HCT116 (cell line): ENCODE results near the gene UMAD1.

ENCODE experiments used
- EZH2 ChIP-seq: fragments of 200-600 bp; sonication (generic); IDR thresholded peaks from 2 replicates; pipeline ENCODE4 v1.6.1; 2017; ENCODE audit warnings: antibody characterized with exemption, mixed run types
- EZH2phosphoT487 ChIP-seq: fragments of 200-600 bp; IDR thresholded peaks from 2 replicates; pipeline ENCODE4 v1.6.1; 2018; ENCODE audit warnings: antibody characterized with exemption, borderline replicate concordance
- FOSL1 ChIP-seq: IDR thresholded peaks from 2 replicates; pipeline ENCODE4 v1.6.1; 2012; ENCODE audit warnings: low read depth
- JUND ChIP-seq: IDR thresholded peaks from 2 replicates; pipeline ENCODE4 v1.6.1; 2012
- POLR2A ChIP-seq: IDR thresholded peaks from 2 replicates; pipeline ENCODE4 v1.7.0; 2011; ENCODE audit warnings: borderline replicate concordance; ENCODE audit not compliant: insufficient read depth, insufficient read length; ENCODE audit errors: extremely low read depth
- POLR2AphosphoS5 ChIP-seq: IDR thresholded peaks from 2 replicates; pipeline ENCODE4 v1.6.1; 2011; ENCODE audit warnings: mild to moderate bottlenecking, low read depth, low read length, moderate library complexity
- RAD21 ChIP-seq: IDR thresholded peaks from 2 replicates; pipeline ENCODE4 v1.6.1; 2012; ENCODE audit warnings: low read depth, mild to moderate bottlenecking
- TCF7L2 ChIP-seq: IDR thresholded peaks from 2 replicates; pipeline ENCODE4 v1.7.0; 2011; ENCODE audit warnings: borderline replicate concordance, inconsistent platforms; ENCODE audit not compliant: insufficient read depth, insufficient read length; ENCODE audit errors: extremely low read depth
- YY1 ChIP-seq: IDR thresholded peaks from 2 replicates; pipeline ENCODE4 v1.6.1; 2011; ENCODE audit warnings: low read length, low read depth, moderate library complexity, mild to moderate bottlenecking; ENCODE audit not compliant: insufficient replicate concordance; ENCODE audit errors: extremely low read depth
- TF ChIP-seq, protein P1 (sequence below), 3 experiments: fragments of 200-600 bp in 1 of 3; sonication (generic) in 1 of 3; IDR thresholded peaks in 2 of 3; conservative IDR thresholded peaks in 1 of 3; 2 replicates each; pipeline ENCODE4 v1.5.1; 2012 to 2017; ENCODE audit warnings: low read depth in 2 of 3, low read length in 2 of 3, antibody characterized with exemption in 1 of 3, borderline replicate concordance in 1 of 3, control low read depth in 1 of 3, mild to moderate bottlenecking in 1 of 3, mixed read lengths in 1 of 3, mixed run types in 1 of 3, moderate library complexity in 1 of 3; ENCODE audit not compliant: insufficient read depth in 1 of 3
- TF ChIP-seq, protein P2 (sequence below): IDR thresholded peaks from 2 replicates; pipeline ENCODE4 v1.6.1; 2012
- TF ChIP-seq, protein P3 (sequence below): IDR thresholded peaks from 2 replicates; pipeline ENCODE4 v1.6.1; 2012
- TF ChIP-seq, protein P4 (sequence below): IDR thresholded peaks from 2 replicates; pipeline ENCODE4 v1.6.1; 2012; ENCODE audit warnings: low read depth
- TF ChIP-seq, protein P5 (sequence below): IDR thresholded peaks from 2 replicates; pipeline ENCODE4 v1.6.1; 2011; ENCODE audit warnings: mild to moderate bottlenecking, low read length, moderate library complexity; ENCODE audit not compliant: insufficient replicate concordance; ENCODE audit errors: extremely low read depth

- TF ChIP-seq POLR2AphosphoS5 (no peak), POLR2A (no peak), YY1 (no peak), TCF7L2 (no peak), EZH2phosphoT487 (no peak), FOSL1 (no peak), RAD21 (no peak), JUND (no peak), EZH2 (no peak)
- TF ChIP-seq, protein P1, sequence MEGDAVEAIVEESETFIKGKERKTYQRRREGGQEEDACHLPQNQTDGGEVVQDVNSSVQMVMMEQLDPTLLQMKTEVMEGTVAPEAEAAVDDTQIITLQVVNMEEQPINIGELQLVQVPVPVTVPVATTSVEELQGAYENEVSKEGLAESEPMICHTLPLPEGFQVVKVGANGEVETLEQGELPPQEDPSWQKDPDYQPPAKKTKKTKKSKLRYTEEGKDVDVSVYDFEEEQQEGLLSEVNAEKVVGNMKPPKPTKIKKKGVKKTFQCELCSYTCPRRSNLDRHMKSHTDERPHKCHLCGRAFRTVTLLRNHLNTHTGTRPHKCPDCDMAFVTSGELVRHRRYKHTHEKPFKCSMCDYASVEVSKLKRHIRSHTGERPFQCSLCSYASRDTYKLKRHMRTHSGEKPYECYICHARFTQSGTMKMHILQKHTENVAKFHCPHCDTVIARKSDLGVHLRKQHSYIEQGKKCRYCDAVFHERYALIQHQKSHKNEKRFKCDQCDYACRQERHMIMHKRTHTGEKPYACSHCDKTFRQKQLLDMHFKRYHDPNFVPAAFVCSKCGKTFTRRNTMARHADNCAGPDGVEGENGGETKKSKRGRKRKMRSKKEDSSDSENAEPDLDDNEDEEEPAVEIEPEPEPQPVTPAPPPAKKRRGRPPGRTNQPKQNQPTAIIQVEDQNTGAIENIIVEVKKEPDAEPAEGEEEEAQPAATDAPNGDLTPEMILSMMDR (IDR thresholded peaks at IDR 0.05 in 2 of 3, conservative IDR thresholded peaks at IDR 0.05 in 1 of 3; ENCODE audit: borderline replicate concordance in 1 of 3, insufficient read depth in 1 of 3, low read depth in 2 of 3, low read length in 2 of 3), result no peak
- TF ChIP-seq, protein P2, sequence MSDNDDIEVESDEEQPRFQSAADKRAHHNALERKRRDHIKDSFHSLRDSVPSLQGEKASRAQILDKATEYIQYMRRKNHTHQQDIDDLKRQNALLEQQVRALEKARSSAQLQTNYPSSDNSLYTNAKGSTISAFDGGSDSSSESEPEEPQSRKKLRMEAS, result no peak
- TF ChIP-seq, protein P3, sequence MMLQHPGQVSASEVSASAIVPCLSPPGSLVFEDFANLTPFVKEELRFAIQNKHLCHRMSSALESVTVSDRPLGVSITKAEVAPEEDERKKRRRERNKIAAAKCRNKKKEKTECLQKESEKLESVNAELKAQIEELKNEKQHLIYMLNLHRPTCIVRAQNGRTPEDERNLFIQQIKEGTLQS, result no peak
- TF ChIP-seq, protein P4, sequence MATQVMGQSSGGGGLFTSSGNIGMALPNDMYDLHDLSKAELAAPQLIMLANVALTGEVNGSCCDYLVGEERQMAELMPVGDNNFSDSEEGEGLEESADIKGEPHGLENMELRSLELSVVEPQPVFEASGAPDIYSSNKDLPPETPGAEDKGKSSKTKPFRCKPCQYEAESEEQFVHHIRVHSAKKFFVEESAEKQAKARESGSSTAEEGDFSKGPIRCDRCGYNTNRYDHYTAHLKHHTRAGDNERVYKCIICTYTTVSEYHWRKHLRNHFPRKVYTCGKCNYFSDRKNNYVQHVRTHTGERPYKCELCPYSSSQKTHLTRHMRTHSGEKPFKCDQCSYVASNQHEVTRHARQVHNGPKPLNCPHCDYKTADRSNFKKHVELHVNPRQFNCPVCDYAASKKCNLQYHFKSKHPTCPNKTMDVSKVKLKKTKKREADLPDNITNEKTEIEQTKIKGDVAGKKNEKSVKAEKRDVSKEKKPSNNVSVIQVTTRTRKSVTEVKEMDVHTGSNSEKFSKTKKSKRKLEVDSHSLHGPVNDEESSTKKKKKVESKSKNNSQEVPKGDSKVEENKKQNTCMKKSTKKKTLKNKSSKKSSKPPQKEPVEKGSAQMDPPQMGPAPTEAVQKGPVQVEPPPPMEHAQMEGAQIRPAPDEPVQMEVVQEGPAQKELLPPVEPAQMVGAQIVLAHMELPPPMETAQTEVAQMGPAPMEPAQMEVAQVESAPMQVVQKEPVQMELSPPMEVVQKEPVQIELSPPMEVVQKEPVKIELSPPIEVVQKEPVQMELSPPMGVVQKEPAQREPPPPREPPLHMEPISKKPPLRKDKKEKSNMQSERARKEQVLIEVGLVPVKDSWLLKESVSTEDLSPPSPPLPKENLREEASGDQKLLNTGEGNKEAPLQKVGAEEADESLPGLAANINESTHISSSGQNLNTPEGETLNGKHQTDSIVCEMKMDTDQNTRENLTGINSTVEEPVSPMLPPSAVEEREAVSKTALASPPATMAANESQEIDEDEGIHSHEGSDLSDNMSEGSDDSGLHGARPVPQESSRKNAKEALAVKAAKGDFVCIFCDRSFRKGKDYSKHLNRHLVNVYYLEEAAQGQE, result no peak
- TF ChIP-seq, protein P5, sequence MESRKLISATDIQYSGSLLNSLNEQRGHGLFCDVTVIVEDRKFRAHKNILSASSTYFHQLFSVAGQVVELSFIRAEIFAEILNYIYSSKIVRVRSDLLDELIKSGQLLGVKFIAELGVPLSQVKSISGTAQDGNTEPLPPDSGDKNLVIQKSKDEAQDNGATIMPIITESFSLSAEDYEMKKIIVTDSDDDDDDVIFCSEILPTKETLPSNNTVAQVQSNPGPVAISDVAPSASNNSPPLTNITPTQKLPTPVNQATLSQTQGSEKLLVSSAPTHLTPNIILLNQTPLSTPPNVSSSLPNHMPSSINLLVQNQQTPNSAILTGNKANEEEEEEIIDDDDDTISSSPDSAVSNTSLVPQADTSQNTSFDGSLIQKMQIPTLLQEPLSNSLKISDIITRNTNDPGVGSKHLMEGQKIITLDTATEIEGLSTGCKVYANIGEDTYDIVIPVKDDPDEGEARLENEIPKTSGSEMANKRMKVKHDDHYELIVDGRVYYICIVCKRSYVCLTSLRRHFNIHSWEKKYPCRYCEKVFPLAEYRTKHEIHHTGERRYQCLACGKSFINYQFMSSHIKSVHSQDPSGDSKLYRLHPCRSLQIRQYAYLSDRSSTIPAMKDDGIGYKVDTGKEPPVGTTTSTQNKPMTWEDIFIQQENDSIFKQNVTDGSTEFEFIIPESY, result no peak
Observed at GRCh38 chr7:7707246-7707645, 66.7 kb downstream of the UMAD1 start.
